ENCODE measurements around the gene FBF1.

Gene FBF1

GRCh38 chr17:75940727-75941441, at the start of gene FBF1:
FBF1 (minus strand) TSS chr17:75941042; CDS start chr17:75938149, 2,893 bp downstream.
- Histone ChIP-seq H3K9ac (ENCODE audit: insufficient read length, low read depth) (peak within 1 kb of the TSS; percentile 96), H3K27me3 (ENCODE audit: insufficient read depth, insufficient read length) (no peaks in the 10 kb centered on the region), H3K4me1 (ENCODE audit: insufficient read depth, insufficient read length) (no peaks in the 10 kb centered on the region), H3K9me3 (ENCODE audit: insufficient read depth, low read length) (no peaks in the 10 kb centered on the region), H3K4me3 (ENCODE audit: insufficient read length, low read depth) (peak within 1 kb of the TSS; percentile 90), H3K36me3 (ENCODE audit: insufficient read depth, insufficient read length, low read length) (peaks cover 37% of the 10 kb centered on the region)
- peak; percentile 20 for TF ChIP-seq YY1 (IDR thresholded peaks at IDR 0.05; ENCODE audit: insufficient read depth, insufficient read length)
- no peak for TF ChIP-seq SUZ12 (IDR thresholded peaks at IDR 0.05; ENCODE audit: extremely low read depth, insufficient read depth, insufficient read length)
- TF ChIP-seq ZNF274 (IDR thresholded peaks at IDR 0.05; ENCODE audit: low read depth, low read length) = no peak
- peak; percentile 85 for DNase-seq (ENCODE audit: low read depth, low spot score)

GRCh38 chr17:75987041-75987440, 46.2 kb upstream of the FBF1 start:
- H3K9me3 ChIP-seq (ENCODE audit: insufficient read depth, low read length) = no peaks in the 10 kb centered on the region
- no peak for DNase-seq (ENCODE audit: low read depth, low spot score)
- no peak for TF ChIP-seq ZNF274 (IDR thresholded peaks at IDR 0.05; ENCODE audit: low read depth, low read length)
- TF ChIP-seq YY1 (IDR thresholded peaks at IDR 0.05; ENCODE audit: insufficient read depth, insufficient read length) = no peak
- no peak for TF ChIP-seq SUZ12 (IDR thresholded peaks at IDR 0.05; ENCODE audit: extremely low read depth, insufficient read depth, insufficient read length)
- no peak overlapping the region for H3K9ac ChIP-seq (ENCODE audit: insufficient read length, low read depth)
- H3K4me3 ChIP-seq (ENCODE audit: insufficient read length, low read depth) = no peak overlapping the region
- H3K4me1 ChIP-seq (ENCODE audit: insufficient read depth, insufficient read length) = peaks cover 7% of the 10 kb centered on the region
- H3K27me3 ChIP-seq (ENCODE audit: insufficient read depth, insufficient read length) = no peaks in the 10 kb centered on the region
- H3K36me3 ChIP-seq (ENCODE audit: insufficient read depth, insufficient read length, low read length) = peaks cover 6% of the 10 kb centered on the region

GRCh38 chr17:75985986-75986385, 45.1 kb upstream of the FBF1 start:
- DNase-seq (ENCODE audit: low read depth, low spot score) = no peak
- Histone ChIP-seq H3K27me3 (ENCODE audit: insufficient read depth, insufficient read length) (no peaks in the 10 kb centered on the region), H3K4me1 (ENCODE audit: insufficient read depth, insufficient read length) (peaks cover 9% of the 10 kb centered on the region), H3K36me3 (ENCODE audit: insufficient read depth, insufficient read length, low read length) (no peaks in the 10 kb centered on the region), H3K4me3 (ENCODE audit: insufficient read length, low read depth) (no peak overlapping the region), H3K9me3 (ENCODE audit: insufficient read depth, low read length) (no peaks in the 10 kb centered on the region), H3K9ac (ENCODE audit: insufficient read length, low read depth) (no peak overlapping the region)
- TF ChIP-seq ZNF274 (IDR thresholded peaks at IDR 0.05; ENCODE audit: low read depth, low read length) (no peak), SUZ12 (IDR thresholded peaks at IDR 0.05; ENCODE audit: extremely low read depth, insufficient read depth, insufficient read length) (no peak), YY1 (IDR thresholded peaks at IDR 0.05; ENCODE audit: insufficient read depth, insufficient read length) (no peak)

GRCh38 chr17:75983501-75984181, 42.8 kb upstream of the FBF1 start:
- H3K9ac ChIP-seq (ENCODE audit: insufficient read length, low read depth) = peak overlapping the region; percentile 34
- no peak for TF ChIP-seq YY1 (IDR thresholded peaks at IDR 0.05; ENCODE audit: insufficient read depth, insufficient read length)
- TF ChIP-seq SUZ12 (IDR thresholded peaks at IDR 0.05; ENCODE audit: extremely low read depth, insufficient read depth, insufficient read length) = no peak
- no peak for TF ChIP-seq ZNF274 (IDR thresholded peaks at IDR 0.05; ENCODE audit: low read depth, low read length)
- H3K36me3 ChIP-seq (ENCODE audit: insufficient read depth, insufficient read length, low read length) = no peaks in the 10 kb centered on the region
- no peak overlapping the region for H3K4me3 ChIP-seq (ENCODE audit: insufficient read length, low read depth)
- no peaks in the 10 kb centered on the region for H3K9me3 ChIP-seq (ENCODE audit: insufficient read depth, low read length)
- peak; percentile 69 for DNase-seq (ENCODE audit: low read depth, low spot score)
- no peaks in the 10 kb centered on the region for H3K27me3 ChIP-seq (ENCODE audit: insufficient read depth, insufficient read length)
- peaks cover 9% of the 10 kb centered on the region for H3K4me1 ChIP-seq (ENCODE audit: insufficient read depth, insufficient read length)

- Histone ChIP-seq H3K27me3 (ENCODE audit: insufficient read depth, insufficient read length) (no peaks in the 10 kb centered on the region), H3K9ac (ENCODE audit: insufficient read length, low read depth) (peak overlapping the region; percentile 54), H3K4me1 (ENCODE audit: insufficient read depth, insufficient read length) (peaks cover 9% of the 10 kb centered on the region), H3K36me3 (ENCODE audit: insufficient read depth, insufficient read length, low read length) (peaks cover 9% of the 10 kb centered on the region), H3K4me3 (ENCODE audit: insufficient read length, low read depth) (no peak overlapping the region), H3K9me3 (ENCODE audit: insufficient read depth, low read length) (no peaks in the 10 kb centered on the region)
- DNase-seq (ENCODE audit: low read depth, low spot score) = no peak
- TF ChIP-seq ZNF274 (IDR thresholded peaks at IDR 0.05; ENCODE audit: low read depth, low read length) (no peak), YY1 (IDR thresholded peaks at IDR 0.05; ENCODE audit: insufficient read depth, insufficient read length) (no peak), SUZ12 (IDR thresholded peaks at IDR 0.05; ENCODE audit: extremely low read depth, insufficient read depth, insufficient read length) (no peak)
These were observed 40.3 kb upstream of the FBF1 start for GRCh38 chr17:75981019-75981615.

- H3K27me3 ChIP-seq (ENCODE audit: insufficient read depth, insufficient read length) = no peaks in the 10 kb centered on the region
- H3K9me3 ChIP-seq (ENCODE audit: insufficient read depth, low read length) = no peaks in the 10 kb centered on the region
- DNase-seq (ENCODE audit: low read depth, low spot score) = no peak
- TF ChIP-seq YY1 (IDR thresholded peaks at IDR 0.05; ENCODE audit: insufficient read depth, insufficient read length) = no peak
- TF ChIP-seq SUZ12 (IDR thresholded peaks at IDR 0.05; ENCODE audit: extremely low read depth, insufficient read depth, insufficient read length) = no peak
- no peak for TF ChIP-seq ZNF274 (IDR thresholded peaks at IDR 0.05; ENCODE audit: low read depth, low read length)
- H3K9ac ChIP-seq (ENCODE audit: insufficient read length, low read depth) = peak overlapping the region; percentile 92
- peaks cover 15% of the 10 kb centered on the region for H3K36me3 ChIP-seq (ENCODE audit: insufficient read depth, insufficient read length, low read length)
- H3K4me3 ChIP-seq (ENCODE audit: insufficient read length, low read depth) = peak overlapping the region; percentile 91
- H3K4me1 ChIP-seq (ENCODE audit: insufficient read depth, insufficient read length) = peaks cover 9% of the 10 kb centered on the region
These were observed 39.6 kb upstream of the FBF1 start for GRCh38 chr17:75980188-75981018.
